GM12891 (cell line): Measurements from ENCODE around the gene KCNMB1.
A peak's percentile ranks its signal among the peaks of the same experiment; 100 is the strongest.

ENCODE experiments used
- DNase-seq: peaks from one replicate; pipeline ENCODE4 v3.0.0; 2011; ENCODE audit warnings: low spot score; ENCODE audit not compliant: insufficient read length
- FAIRE-seq: peaks from 2 replicates; lab custom pipeline; 2011; peaks lifted over from hg19 to GRCh38; lab: Jason Lieb, UNC
- PAX5 ChIP-seq: IDR thresholded peaks from 2 replicates; pipeline ENCODE4 v1.6.1; 2011; ENCODE audit warnings: low read length, moderate library complexity, mild to moderate bottlenecking; ENCODE audit not compliant: insufficient read depth, severe bottlenecking
- POLR2A ChIP-seq: IDR thresholded peaks from 2 replicates; pipeline ENCODE4 v1.6.1; 2011; ENCODE audit warnings: low read depth, low read length, control low read depth
- POLR2AphosphoS5 ChIP-seq: IDR thresholded peaks from 2 replicates; pipeline ENCODE4 v1.6.1; 2011; ENCODE audit warnings: low read depth, low read length, control low read depth
- POU2F2 ChIP-seq: IDR thresholded peaks from 2 replicates; pipeline ENCODE4 v1.6.1; 2011; ENCODE audit warnings: low read depth, mild to moderate bottlenecking, control low read depth, low read length, moderate library complexity
- SPI1 ChIP-seq: IDR thresholded peaks from 2 replicates; pipeline ENCODE4 v1.6.1; 2011; ENCODE audit warnings: low read depth, low read length, control low read depth
- TAF1 ChIP-seq: IDR thresholded peaks from 2 replicates; pipeline ENCODE4 v1.6.1; 2011; ENCODE audit warnings: low read depth, low read length, control low read depth

Gene KCNMB1

GRCh38 chr5:170339780-170340167, 49.4 kb downstream of the KCNMB1 start:
- no peak for DNase-seq
- TF ChIP-seq PAX5: no peak
- TF ChIP-seq TAF1: no peak
- no peak for TF ChIP-seq POU2F2
- TF ChIP-seq SPI1: no peak
- no peak for TF ChIP-seq POLR2AphosphoS5
- TF ChIP-seq POLR2A: no peak
- peak; percentile 16 for FAIRE-seq

- FAIRE-seq (peak; percentile 91), DNase-seq (peak; percentile 50)
- TF ChIP-seq TAF1: no peak
- TF ChIP-seq POLR2AphosphoS5: no peak
- peak; percentile 99 for TF ChIP-seq SPI1
- peak; percentile 57; the same call in 1 of the 2 replicates for TF ChIP-seq POU2F2
- TF ChIP-seq PAX5: no peak
- TF ChIP-seq POLR2A: no peak
Measured at GRCh38 chr5:170338933-170339779, 50.0 kb downstream of the KCNMB1 start.

GRCh38 chr5:170338291-170338690, 50.9 kb downstream of the KCNMB1 start:
- TF ChIP-seq POLR2A: no peak
- no peak for TF ChIP-seq PAX5
- no peak for TF ChIP-seq POLR2AphosphoS5
- no peak for TF ChIP-seq TAF1
- no peak for TF ChIP-seq POU2F2
- TF ChIP-seq SPI1: no peak
- peak; percentile 16 for FAIRE-seq
- no peak for DNase-seq

GRCh38 chr5:170337045-170337733, 52.0 kb downstream of the KCNMB1 start:
- no peak for FAIRE-seq
- TF ChIP-seq POU2F2: no peak
- no peak for DNase-seq

GRCh38 chr5:170336065-170336464, 53.1 kb downstream of the KCNMB1 start:
- DNase-seq (no peak), FAIRE-seq (no peak)
- TF ChIP-seq PAX5: no peak
- TF ChIP-seq POLR2A: no peak
- no peak for TF ChIP-seq SPI1
- TF ChIP-seq POU2F2: no peak
- no peak for TF ChIP-seq POLR2AphosphoS5
- TF ChIP-seq TAF1: no peak

DNA sequence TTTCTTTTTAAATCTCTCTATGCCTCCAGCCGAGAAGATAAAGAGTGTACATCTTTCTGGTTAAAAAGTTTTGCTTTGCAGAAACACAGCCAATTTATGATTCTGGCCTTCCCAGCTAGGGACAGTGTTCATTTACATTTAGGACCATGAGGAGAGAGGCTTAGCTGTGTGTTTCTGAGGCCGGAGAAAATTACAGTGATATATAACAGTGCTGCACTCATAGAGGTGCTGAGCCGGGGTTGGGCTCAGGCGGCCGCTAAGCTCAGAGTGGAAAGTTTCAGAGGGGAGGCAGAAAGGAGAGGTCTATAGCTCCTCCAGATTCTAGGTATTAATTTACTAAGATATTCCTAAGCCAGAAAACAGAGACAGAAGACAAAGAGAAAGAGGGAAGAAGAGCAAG, 54.5 kb downstream of the KCNMB1 start:
- TF ChIP-seq POLR2A (no peak), TAF1 (no peak), POU2F2 (no peak), SPI1 (no peak), PAX5 (no peak), POLR2AphosphoS5 (no peak)
- FAIRE-seq: no peak
- DNase-seq: no peak

- DNase-seq: no peak
- TF ChIP-seq PAX5 (no peak), POU2F2 (no peak), POLR2A (no peak), POLR2AphosphoS5 (no peak), TAF1 (no peak), SPI1 (no peak)
- FAIRE-seq: peak; percentile 80
Measured at GRCh38 chr5:170333161-170333910, 55.8 kb downstream of the KCNMB1 start.

DNA sequence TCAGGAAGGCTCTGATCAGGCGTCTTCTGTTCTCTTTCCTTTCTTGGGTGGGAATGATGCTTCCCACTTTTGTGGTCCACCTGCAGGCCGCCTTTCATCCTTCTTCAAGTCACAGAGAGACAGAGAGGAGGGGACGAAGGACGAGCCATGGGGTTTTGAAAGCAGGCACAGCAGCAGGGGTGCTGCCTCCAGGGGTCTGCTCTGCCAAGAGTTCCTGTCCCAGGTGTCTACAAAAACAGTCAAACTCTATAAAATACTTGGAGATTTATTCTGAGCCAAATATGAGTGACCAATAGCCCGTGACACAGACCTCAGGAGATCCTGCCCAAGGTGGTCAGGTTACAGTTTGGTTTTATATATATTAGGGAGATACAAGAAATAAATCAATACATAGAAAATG, 57.1 kb downstream of the KCNMB1 start:
- no peak for DNase-seq
- no peak for FAIRE-seq
- no peak for TF ChIP-seq PAX5
- TF ChIP-seq POLR2AphosphoS5: no peak
- TF ChIP-seq SPI1: no peak
- no peak for TF ChIP-seq POLR2A
- no peak for TF ChIP-seq POU2F2
- TF ChIP-seq TAF1: no peak

DNA sequence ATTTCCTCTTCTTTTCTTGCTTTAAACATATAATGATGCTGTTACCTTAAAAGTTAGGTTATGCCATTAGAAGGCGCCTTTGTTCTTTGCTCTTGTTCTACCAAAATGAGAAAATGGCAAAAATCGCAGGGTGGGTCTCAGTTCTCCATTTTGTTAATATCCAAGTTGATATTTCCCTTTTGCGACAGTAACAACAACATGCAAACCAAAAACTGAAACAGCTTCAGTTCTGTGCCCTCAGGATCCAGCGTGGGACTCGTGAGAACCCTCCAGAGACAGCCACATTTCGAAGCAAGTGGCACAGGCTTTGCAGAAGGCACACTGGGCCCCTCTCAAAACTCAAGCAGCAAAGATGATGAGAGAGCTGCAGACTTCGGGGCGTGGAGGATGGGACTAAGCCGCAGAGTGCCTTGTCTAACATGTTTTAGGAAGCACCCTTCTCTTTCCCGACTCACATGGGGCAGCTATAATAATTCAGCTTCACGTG, 58.6 kb downstream of the KCNMB1 start:
- TF ChIP-seq SPI1: peak; percentile 60
- TF ChIP-seq POLR2A: no peak
- no peak for DNase-seq

GRCh38 chr5:170329524-170329923, 59.6 kb downstream of the KCNMB1 start:
- DNase-seq: no peak
- peak; percentile 72 for FAIRE-seq
- TF ChIP-seq POU2F2 (no peak), SPI1 (no peak), POLR2A (no peak), TAF1 (no peak), POLR2AphosphoS5 (no peak), PAX5 (no peak)

More for the DNA sequence above, 58.6 kb downstream of the KCNMB1 start:
- peak; percentile 76 for FAIRE-seq
